Measurements from ENCODE around the gene PCOLCE2.

Gene PCOLCE2

DNA sequence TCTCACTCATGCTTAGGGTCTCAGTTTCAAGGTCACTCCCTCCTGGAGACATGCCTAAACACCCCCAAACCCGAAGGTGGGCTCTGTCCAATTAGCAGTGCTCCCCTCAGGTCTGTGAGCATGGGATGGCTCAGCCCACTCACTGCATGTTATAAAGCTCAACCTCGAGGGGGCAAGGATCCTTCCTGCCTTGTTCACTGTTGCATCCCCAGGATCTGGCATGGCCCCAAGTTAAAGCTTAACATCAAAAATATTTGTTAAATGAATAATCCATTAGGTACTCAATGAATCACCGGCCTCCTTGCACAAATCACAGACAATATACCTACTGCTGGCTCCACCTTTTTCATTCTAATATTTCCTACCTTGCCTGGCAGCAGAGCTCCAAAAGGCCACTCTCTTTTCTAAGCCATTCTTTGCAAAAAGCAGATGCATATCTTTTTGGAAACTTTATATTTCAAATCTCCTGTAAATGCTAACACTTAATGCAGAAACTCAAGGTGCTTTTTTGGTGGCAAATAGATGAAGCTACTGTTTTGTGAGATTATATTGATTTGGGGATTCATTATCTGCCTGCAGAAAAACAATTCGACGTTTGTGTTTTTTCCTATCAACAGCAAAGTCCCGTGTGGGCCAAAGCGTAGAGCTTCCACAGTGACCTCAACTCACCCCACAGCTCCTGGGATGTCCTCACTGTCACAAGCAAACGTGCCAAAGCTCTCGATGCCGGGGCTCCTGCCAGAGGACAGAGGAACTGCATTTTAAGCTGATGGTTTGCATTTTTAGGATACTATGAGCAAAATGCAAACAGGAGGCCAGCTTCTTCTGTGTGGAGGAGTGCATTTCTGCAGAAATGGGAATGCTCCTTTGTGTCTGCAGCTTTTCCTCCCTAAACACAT is 35.4 kb downstream of the PCOLCE2 start:
- H3K4me3 ChIP-seq (replicated peaks in 1 of 2; ENCODE audit: low read depth in 2 of 2, low read length in 2 of 2): no peak overlapping the region
- peak; percentile 17 to 81 for DNase-seq (ENCODE audit: low read depth in 2 of 2)

DNA sequence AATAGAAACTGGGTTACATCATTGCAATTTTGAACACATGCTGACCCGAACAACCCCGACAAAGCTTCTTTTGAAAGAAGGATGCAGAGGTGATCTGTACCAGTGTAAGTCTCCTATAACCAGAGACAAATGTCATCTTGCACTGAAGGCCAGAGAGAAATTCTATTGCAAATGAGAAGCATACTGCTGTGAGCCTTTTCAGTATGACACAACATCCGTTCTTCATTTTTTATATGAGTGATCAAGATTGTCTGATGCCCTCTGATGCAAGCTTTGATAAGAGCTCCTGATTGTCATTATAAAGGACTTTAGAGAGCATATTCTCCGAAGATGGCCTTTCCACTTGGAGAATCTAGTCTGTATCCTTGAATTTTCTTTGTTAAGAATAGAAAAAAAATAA is 36.9 kb downstream of the PCOLCE2 start:
- no peak for DNase-seq (ENCODE audit: low read depth in 2 of 2)
- TF ChIP-seq, protein P1, sequence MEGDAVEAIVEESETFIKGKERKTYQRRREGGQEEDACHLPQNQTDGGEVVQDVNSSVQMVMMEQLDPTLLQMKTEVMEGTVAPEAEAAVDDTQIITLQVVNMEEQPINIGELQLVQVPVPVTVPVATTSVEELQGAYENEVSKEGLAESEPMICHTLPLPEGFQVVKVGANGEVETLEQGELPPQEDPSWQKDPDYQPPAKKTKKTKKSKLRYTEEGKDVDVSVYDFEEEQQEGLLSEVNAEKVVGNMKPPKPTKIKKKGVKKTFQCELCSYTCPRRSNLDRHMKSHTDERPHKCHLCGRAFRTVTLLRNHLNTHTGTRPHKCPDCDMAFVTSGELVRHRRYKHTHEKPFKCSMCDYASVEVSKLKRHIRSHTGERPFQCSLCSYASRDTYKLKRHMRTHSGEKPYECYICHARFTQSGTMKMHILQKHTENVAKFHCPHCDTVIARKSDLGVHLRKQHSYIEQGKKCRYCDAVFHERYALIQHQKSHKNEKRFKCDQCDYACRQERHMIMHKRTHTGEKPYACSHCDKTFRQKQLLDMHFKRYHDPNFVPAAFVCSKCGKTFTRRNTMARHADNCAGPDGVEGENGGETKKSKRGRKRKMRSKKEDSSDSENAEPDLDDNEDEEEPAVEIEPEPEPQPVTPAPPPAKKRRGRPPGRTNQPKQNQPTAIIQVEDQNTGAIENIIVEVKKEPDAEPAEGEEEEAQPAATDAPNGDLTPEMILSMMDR (IDR thresholded peaks at IDR 0.05; ENCODE audit: low read depth, low read length): no peak
- H3K4me3 ChIP-seq (replicated peaks in 1 of 2; ENCODE audit: low read depth in 2 of 2, low read length in 2 of 2): no peak overlapping the region

More for the DNA sequence above, 35.4 kb downstream of the PCOLCE2 start:
- TF ChIP-seq, protein P1 (IDR thresholded peaks at IDR 0.05; ENCODE audit: low read depth, low read length): no peak

DNA sequence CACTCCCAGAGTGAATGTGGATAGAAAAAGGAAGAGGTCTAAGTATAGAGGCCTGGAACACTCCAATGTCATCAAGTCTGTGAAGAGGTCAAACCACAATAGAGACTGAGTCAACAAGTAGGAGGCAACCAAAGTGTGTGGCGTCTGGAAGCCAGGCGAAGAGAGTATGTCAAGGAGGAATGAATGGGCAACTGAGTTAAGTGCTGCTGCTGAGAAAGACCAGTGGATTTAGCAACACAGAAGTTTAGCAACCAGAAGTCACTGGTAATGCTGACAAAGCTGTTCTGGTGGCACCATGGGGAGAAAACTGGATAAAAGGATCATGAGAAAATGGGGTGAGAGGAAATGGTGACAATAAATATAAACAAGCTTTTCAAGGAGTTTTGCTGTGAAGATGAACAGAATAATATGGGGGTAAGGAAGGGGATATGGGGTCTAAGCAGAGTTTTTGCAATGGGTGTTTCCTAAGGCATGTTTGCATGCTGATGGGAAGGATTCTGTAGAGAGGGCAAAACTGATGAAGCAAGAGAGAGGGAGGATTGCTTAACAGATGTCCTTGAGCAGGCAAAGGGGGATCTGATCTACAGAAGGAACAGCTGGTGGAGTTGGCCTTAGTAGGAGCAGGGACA is 38.4 kb downstream of the PCOLCE2 start:
- TF ChIP-seq, protein P1 (IDR thresholded peaks at IDR 0.05; ENCODE audit: low read depth, low read length): no peak
- peak; percentile 88 to 97 for DNase-seq (ENCODE audit: low read depth in 2 of 2)

DNA sequence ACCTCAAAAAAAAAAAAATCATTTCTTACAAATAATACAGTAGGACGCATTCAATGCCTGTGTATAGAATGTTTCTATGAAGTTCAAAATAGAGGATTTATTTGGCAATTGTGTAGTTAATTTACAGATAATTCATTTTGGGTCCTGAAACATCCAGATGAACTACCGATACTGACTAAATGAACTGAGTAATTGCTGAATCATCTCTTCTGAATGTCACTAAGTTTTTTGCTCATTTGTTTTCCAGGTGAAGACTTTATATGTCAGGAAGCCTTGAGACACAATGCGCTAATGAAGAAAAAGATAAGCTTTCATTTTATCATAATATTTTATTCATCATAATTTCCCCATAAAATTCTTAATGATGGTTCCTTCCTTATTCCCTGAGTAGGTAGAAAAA is 39.7 kb downstream of the PCOLCE2 start:
- DNase-seq (ENCODE audit: low read depth in 2 of 2): no peak
- TF ChIP-seq, protein P1 (IDR thresholded peaks at IDR 0.05; ENCODE audit: low read depth, low read length): no peak
- H3K4me3 ChIP-seq (replicated peaks in 1 of 2; ENCODE audit: low read depth in 2 of 2, low read length in 2 of 2): no peak overlapping the region

More for the DNA sequence above, 38.4 kb downstream of the PCOLCE2 start:
- no peak overlapping the region for H3K4me3 ChIP-seq (replicated peaks in 1 of 2; ENCODE audit: low read depth in 2 of 2, low read length in 2 of 2)

DNA sequence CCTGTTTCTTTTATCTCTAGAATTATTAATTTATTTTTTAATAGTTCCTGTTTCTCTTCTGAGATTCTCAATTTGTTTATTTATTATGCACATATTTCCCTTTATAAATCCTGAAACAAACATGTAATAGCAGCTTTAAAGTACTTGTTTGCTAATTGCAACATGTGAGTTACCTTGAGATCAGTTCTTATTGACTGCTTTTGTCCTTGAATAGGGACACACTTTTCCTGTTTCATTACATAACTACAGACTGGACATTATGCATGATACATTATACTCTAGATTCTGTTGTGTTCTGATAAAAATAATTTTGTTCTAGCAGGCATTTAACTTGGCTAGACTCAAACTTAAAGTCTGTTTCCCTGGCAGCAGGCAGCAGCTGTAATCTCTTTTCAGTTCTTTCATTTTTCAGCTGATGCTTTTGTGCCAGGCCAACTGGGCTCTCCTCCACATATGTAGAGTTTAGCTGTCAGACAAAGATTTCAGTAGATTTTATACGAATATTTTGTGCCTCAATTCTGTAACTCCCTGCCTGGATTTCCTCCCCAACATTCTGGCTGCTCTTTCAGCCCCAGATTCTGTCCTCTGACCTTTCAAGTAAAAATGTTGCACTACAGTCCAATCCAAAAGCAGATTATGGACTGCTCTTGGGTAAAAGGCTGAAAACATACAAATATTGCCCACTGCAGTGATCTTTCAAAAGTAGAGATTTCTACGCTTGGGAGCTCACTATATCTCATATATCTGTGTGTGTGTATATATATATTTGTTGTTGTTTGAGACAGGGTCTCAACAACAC is 41.9 kb downstream of the PCOLCE2 start:
- no peak overlapping the region for H3K4me3 ChIP-seq (replicated peaks in 1 of 2; ENCODE audit: low read depth in 2 of 2, low read length in 2 of 2)
- peak in 1 of 2 donors; percentile 54 for DNase-seq (ENCODE audit: low read depth in 2 of 2)
- TF ChIP-seq, protein P1 (IDR thresholded peaks at IDR 0.05; ENCODE audit: low read depth, low read length): no peak

DNA sequence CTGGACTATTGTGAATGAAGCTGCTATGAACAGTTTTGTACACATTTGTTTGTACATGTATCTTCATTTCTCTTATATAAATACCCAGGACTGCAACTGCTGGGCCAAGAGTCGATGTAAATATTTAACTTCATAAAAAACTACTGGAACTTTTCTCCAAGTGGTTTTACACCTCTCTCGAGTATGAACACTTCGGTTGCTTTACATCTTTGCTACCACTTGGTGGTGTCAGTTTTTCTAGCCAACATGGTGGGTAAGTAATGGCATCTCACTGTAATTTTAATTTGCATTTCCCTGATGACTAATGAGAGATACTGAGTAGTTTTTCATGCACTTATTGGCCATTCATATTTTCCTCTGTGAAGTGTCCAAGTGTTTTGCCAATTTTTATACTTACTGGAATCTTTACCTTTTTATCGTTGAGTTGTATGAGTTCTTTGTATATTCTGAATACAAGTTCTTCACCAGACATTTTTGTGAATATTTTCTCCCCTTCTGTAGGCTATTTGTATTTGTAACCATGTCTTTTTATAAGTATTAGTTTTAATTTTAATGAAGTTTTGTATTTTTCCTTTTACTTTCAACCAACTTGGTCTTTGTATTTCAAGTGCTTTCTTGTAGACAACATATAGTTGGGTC is 44.4 kb downstream of the PCOLCE2 start:
- peak; percentile 52 to 77 for DNase-seq (ENCODE audit: low read depth in 2 of 2)
- TF ChIP-seq, protein P1 (IDR thresholded peaks at IDR 0.05; ENCODE audit: low read depth, low read length): peak; percentile 70

More for the DNA sequence above, 44.4 kb downstream of the PCOLCE2 start:
- H3K4me3 ChIP-seq (replicated peaks in 1 of 2; ENCODE audit: low read depth in 2 of 2, low read length in 2 of 2): no peak overlapping the region

Measured in cardiac fibroblast (primary cell).